Psoas muscle (tissue), 8 donors: ENCODE measurements around the gene SLC8A3. TPM values are rescaled to one million over a fixed set of nuclear protein-coding genes. Genes with fewer than 3 reads are reported as not detected.
A peak's percentile ranks its signal among the peaks of the same experiment; 100 is the strongest.

Experiments used
- ATAC-seq, 4 donors: fragments of 200-7000 bp; cut with Tn5 transposase; one replicate each; pipeline ENCODE4 v1.9.1; 2020; ENCODE audit warnings: moderate library complexity in 3 of 4, mild to moderate bottlenecking in 2 of 4
- DNase-seq, 2 donors: peaks; one replicate each; pipeline ENCODE4 v3.0.0-alpha.2; 2020
- H3K27ac ChIP-seq: fragments of 200-600 bp; one replicate; pipeline ENCODE4 v1.8.0; 2022
- H3K27me3 ChIP-seq, 3 donors: fragments of 200-600 bp in 1 of 3; one replicate each; pipeline versions ENCODE4 v1.6.1 to v1.8.0; 2013 to 2022; ENCODE audit warnings: low read length in 2 of 3, mild to moderate bottlenecking in 2 of 3, moderate library complexity in 1 of 3; ENCODE audit not compliant: insufficient read depth in 3 of 3
- H3K36me3 ChIP-seq, 2 donors: fragments of 200-600 bp in 1 of 2; one replicate each; pipeline versions ENCODE4 v1.6.1 to v1.8.0; 2013 to 2022; ENCODE audit warnings: low read depth in 1 of 2, mild to moderate bottlenecking in 1 of 2, moderate library complexity in 1 of 2; ENCODE audit not compliant: insufficient read depth in 1 of 2
- H3K4me1 ChIP-seq: fragments of 200-600 bp; one replicate; pipeline ENCODE4 v1.8.0; 2022
- H3K4me3 ChIP-seq: fragments of 200-600 bp; one replicate; pipeline ENCODE4 v1.8.0; 2022; ENCODE audit warnings: mild to moderate bottlenecking
- H3K9me3 ChIP-seq: fragments of 200-600 bp; one replicate; pipeline ENCODE4 v1.8.0; 2022
- CTCF ChIP-seq: fragments of 200-600 bp; IDR thresholded peaks from one replicate; pipeline ENCODE4 v1.8.0; 2022; ENCODE audit warnings: antibody characterized with exemption
- WGBS, 3 donors: extraction: QIAGEN DNeasy Blood & Tissue Kit; methylation state at CpG; one replicate each; pipeline versions ENCODE4 v1.1.6 to v1.1.7; 2013; 5-methylcytosine and 5-hydroxymethylcytosine counted together
- intact Hi-C, 2 donors: fragments of 100-400 bp; cut with DNase I; formaldehyde crosslinking; loops; one replicate each; pipeline versions ENCODE4 v1.11.0 to v1.14.2; 2022
- polyA plus RNA-seq, 3 donors: library from polyadenylated mRNA; stranded (reverse); fragments of 200-250 nt; gene quantifications; one replicate each; pipeline ENCODE4 v1.2.3, GENCODE V29; 2013
- total RNA-seq, 4 donors: library from RNA; stranded (reverse); fragmentation: NEBNext Ultra II Directional in 2 of 4; extraction: Animal tissue kit (Norgen Biotek cat#: 25700) in 2 of 4; gene quantifications; one replicate each; pipeline versions ENCODE4 v1.2.1 to v1.2.4, GENCODE V29; 2021 to 2023
- donor health status: healthy with polysubstance abuse.
- donor health status: DM: no; HTN: no; CAD: no; lungs with moderate emphysema.
- donor health status: Bipolar disorder and iron deficiency.
- donor health status: healthy.
- donor health status: DM: yes; HTN: yes; CAD: no.
- donor health status: DM: no; HTN: no; CAD: no.
- donor health status: DM: no; HTN: no; CAD: no.
- donor health status: DM: yes; HTN: yes; CAD: no.

The SLC8A3 gene
- total and polyA plus RNA-seq, 7 donors: 10.8 to 53.6 (median 20.8) TPM

DNA sequence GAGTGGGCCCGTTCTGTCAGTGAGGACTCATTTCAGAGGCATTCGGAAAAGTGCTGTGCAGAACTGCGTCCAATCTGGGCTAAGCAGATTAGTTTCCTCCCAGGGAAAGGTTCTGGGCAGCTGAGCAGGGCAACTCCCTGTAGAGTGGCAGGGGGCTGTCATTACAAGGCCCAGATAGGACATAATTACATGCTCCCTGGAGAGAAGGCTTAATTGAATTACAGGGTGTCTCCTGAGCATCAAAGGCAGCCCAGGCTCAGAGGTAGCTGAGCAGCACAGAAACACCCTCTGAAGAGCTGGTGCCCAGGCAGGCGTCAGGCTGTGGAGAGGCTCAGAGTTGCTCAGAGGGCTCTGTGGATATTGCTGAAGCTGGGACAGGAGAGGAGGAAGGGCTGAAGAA lies 36.0 kb downstream of the SLC8A3 start:
- no peak for DNase-seq
- WGBS, 3 donors: 58 to 63% (median 62%) methylated on average over 4 of the region's 4 CpGs
- Histone ChIP-seq H3K9me3 (no peaks in the 10 kb centered on the region), H3K36me3 (no peaks in the 10 kb centered on the region), H3K4me1 (peaks cover 48% of the 10 kb centered on the region), H3K4me3 (no peak overlapping the region), H3K27me3 (no peaks in the 10 kb centered on the region), H3K27ac (no peak overlapping the region)
- intact Hi-C loops: loop anchor here in 1 of 2 donors (5.0 kb wide), 1 partner anchor 35 kb away; the partner anchor contains the start of gene SLC8A3
- ATAC-seq: no peak
- TF ChIP-seq CTCF: no peak

DNA sequence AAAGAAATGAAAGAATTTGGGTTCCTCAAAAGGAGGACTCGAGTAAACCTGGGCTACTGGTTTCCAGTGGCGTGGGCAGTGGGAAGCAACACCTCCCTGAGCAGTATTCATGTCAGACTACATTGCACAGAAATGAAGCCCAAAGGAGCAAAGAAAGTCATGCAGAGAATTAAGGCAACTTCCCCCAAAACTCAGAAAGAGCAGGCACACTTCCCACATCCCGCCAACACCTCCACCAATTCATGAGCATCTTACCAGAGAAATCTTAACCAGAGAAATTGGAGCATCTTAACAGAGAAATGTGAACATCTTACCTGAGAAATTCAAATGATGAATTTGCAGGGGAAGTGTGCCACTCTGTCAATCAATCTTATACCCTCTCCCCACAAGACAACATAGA lies 36.7 kb downstream of the SLC8A3 start:
- DNase-seq (no peak), ATAC-seq (no peak)
- Histone ChIP-seq H3K27me3 (no peaks in the 10 kb centered on the region), H3K36me3 (no peaks in the 10 kb centered on the region), H3K9me3 (no peaks in the 10 kb centered on the region), H3K27ac (no peak overlapping the region), H3K4me3 (no peak overlapping the region), H3K4me1 (peaks cover 41% of the 10 kb centered on the region)
- WGBS, 3 donors: 87 to 90% (median 88%) methylated on average over 3 of the region's 3 CpGs
- TF ChIP-seq CTCF: no peak
- intact Hi-C loops: loop anchor here in 1 of 2 donors (5.0 kb wide), 1 partner anchor 35 kb away; the partner anchor contains the start of gene SLC8A3

GRCh38 chr14:70149596-70150165 lies 39.1 kb downstream of the SLC8A3 start:
- WGBS, 3 donors: 36 to 50% (median 37%) methylated on average over 4 of the region's 4 CpGs
- intact Hi-C loops: loop anchor here in 1 of 2 donors (5.0 kb wide), 1 partner anchor 38 kb away; the partner anchor contains the start of gene SLC8A3
- ATAC-seq (peak in 2 of 4 donors; percentile 36), DNase-seq (no peak)
- TF ChIP-seq CTCF: no peak
- Histone ChIP-seq H3K27me3 (no peaks in the 10 kb centered on the region), H3K4me1 (peaks cover 23% of the 10 kb centered on the region), H3K4me3 (peak overlapping the region; percentile 14), H3K27ac (peak overlapping the region; percentile 85), H3K36me3 (no peaks in the 10 kb centered on the region), H3K9me3 (no peaks in the 10 kb centered on the region)

- intact Hi-C loops: no loop called here
- no peaks in the 10 kb centered on the region for H3K27me3 ChIP-seq
- ATAC-seq (peak; percentile 86 to 95 (median 94)), DNase-seq (peak in 1 of 2 donors; percentile 64)
- peak overlapping the region; percentile 85 for H3K27ac ChIP-seq
- peak overlapping the region; percentile 14 for H3K4me3 ChIP-seq
- peaks cover 23% of the 10 kb centered on the region for H3K4me1 ChIP-seq
- no peak for TF ChIP-seq CTCF
- 23 to 53% (median 32%) methylated on average over 3 of the region's 3 CpGs for WGBS, 3 donors
- no peaks in the 10 kb centered on the region for H3K9me3 ChIP-seq
- peaks cover 0 to 4% of the 10 kb centered on the region in 2 donors for H3K36me3 ChIP-seq
These were observed 39.7 kb downstream of the SLC8A3 start for GRCh38 chr14:70148911-70149595.
